K562 (cell line): ENCODE data around the gene GOLIM4. TPM values are rescaled to one million over a fixed set of nuclear protein-coding genes. Genes with fewer than 3 reads are reported as not detected.
A peak's percentile ranks its signal among the peaks of the same experiment; 100 is the strongest.

ENCODE experiments used
- ARHGAP35 ChIP-seq: fragments of 450-650 bp; IDR thresholded peaks from 2 replicates; pipeline ENCODE4 v1.6.1; 2018; ENCODE audit not compliant: partially characterized antibody
- CHD2 ChIP-seq: IDR thresholded peaks from 2 replicates; pipeline ENCODE4 v1.6.1; 2011; ENCODE audit warnings: low read depth, low read length
- DIDO1 ChIP-seq: fragments of 450-650 bp; IDR thresholded peaks from 2 replicates; pipeline ENCODE4 v1.6.1; 2016; ENCODE audit warnings: low read depth, missing biosample characterization, missing genetic modification characterization
- FOXJ3 ChIP-seq: sonication (generic); formaldehyde crosslinking; IDR thresholded peaks from 2 replicates; pipeline ENCODE4 v1.4.0; 2020; ENCODE audit warnings: mild to moderate bottlenecking, missing genetic modification reagents
- FOXM1 ChIP-seq, 2 experiments: fragments of 450-650 bp in 1 of 2; sonication (generic) in 1 of 2; formaldehyde crosslinking in 1 of 2; IDR thresholded peaks; 2 replicates each; pipeline versions ENCODE4 v1.6.1 to v1.9.0; 2017 to 2022; ENCODE audit warnings: low read depth in 2 of 2, mild to moderate bottlenecking in 2 of 2, missing genetic modification reagents in 1 of 2, moderate library complexity in 1 of 2
- HDAC1 ChIP-seq, 2 experiments: fragments of 450-650 bp; IDR thresholded peaks; 2 replicates each; pipeline ENCODE4 v1.6.1; 2016 to 2017; ENCODE audit warnings: inconsistent platforms in 1 of 2, mild to moderate bottlenecking in 1 of 2, moderate library complexity in 1 of 2
- KLF13 ChIP-seq: fragments of 450-650 bp; IDR thresholded peaks from 2 replicates; pipeline ENCODE4 v1.6.1; 2016; ENCODE audit warnings: missing genetic modification characterization, low read depth, mild to moderate bottlenecking, missing compliant biosample characterization, moderate library complexity, borderline replicate concordance
- MAFK ChIP-seq: IDR thresholded peaks from 2 replicates; pipeline ENCODE4 v1.6.1; 2011; ENCODE audit warnings: low read length, improper control_type of control experiment
- MCM3 ChIP-seq: fragments of 450-650 bp; IDR thresholded peaks from 2 replicates; pipeline ENCODE4 v1.6.1; 2016
- MTA1 ChIP-seq: fragments of 450-650 bp; IDR thresholded peaks from 2 replicates; pipeline ENCODE4 v1.6.1; 2017; ENCODE audit warnings: borderline replicate concordance
- NFE2L1 ChIP-seq: fragments of 450-650 bp; IDR thresholded peaks from 2 replicates; pipeline ENCODE4 v1.6.1; 2016; ENCODE audit warnings: missing genetic modification characterization, low read depth, mild to moderate bottlenecking, missing compliant biosample characterization, moderate library complexity, borderline replicate concordance
- NONO ChIP-seq, 2 experiments: fragments of 200-400 bp in 1 of 2; fragments of 450-650 bp in 1 of 2; formaldehyde crosslinking in 1 of 2; IDR thresholded peaks; 2 replicates each; pipeline ENCODE4 v1.6.1; 2017; ENCODE audit warnings: low read depth in 2 of 2, mild to moderate bottlenecking in 2 of 2, moderate library complexity in 2 of 2, low read length in 1 of 2
- POLR2A ChIP-seq: fragments of 450-650 bp; conservative IDR thresholded peaks from 2 replicates; pipeline ENCODE4 v1.6.1; 2016
- RBFOX2 ChIP-seq: fragments of 200-400 bp; formaldehyde crosslinking; IDR thresholded peaks from 2 replicates; pipeline ENCODE4 v1.6.1; 2017; ENCODE audit warnings: low read depth, mild to moderate bottlenecking, low read length, moderate library complexity
- SNRNP70 ChIP-seq: fragments of 200-400 bp; formaldehyde crosslinking; optimal IDR thresholded peaks from 2 replicates; pipeline ENCODE3; 2017; ENCODE audit warnings: low read depth, low read length
- SREBF1 ChIP-seq: fragments of 150-350 bp; IDR thresholded peaks from 2 replicates; pipeline ENCODE4 v1.6.1; 2014; ENCODE audit warnings: antibody characterized with exemption, low read depth, low read length, borderline replicate concordance
- TGIF2 ChIP-seq: sonication (generic); formaldehyde crosslinking; IDR thresholded peaks from 2 replicates; pipeline ENCODE4 v1.8.1; 2022; ENCODE audit warnings: mild to moderate bottlenecking, missing genetic modification reagents, moderate library complexity
- ZBTB7A ChIP-seq: IDR thresholded peaks from 2 replicates; pipeline ENCODE4 v1.6.1; 2011; ENCODE audit warnings: low read depth, mild to moderate bottlenecking, low read length, moderate library complexity, borderline replicate concordance; ENCODE audit not compliant: control insufficient read depth
- ZNF146 ChIP-seq: IDR thresholded peaks from one replicate; pipeline ENCODE4 v1.6.1; 2018; ENCODE audit warnings: missing compliant biosample characterization; ENCODE audit not compliant: unreplicated experiment
- ZNF165 ChIP-seq: fragments of 250-450 bp; sonication (Bioruptor Pico); IDR thresholded peaks from 2 replicates; pipeline ENCODE4 v1.4.0; 2020; ENCODE audit warnings: borderline replicate concordance
- ZNF274 ChIP-seq: IDR thresholded peaks from 2 replicates; pipeline ENCODE4 v1.6.1; 2011; ENCODE audit warnings: low read depth, mild to moderate bottlenecking, low read length, moderate library complexity, borderline replicate concordance
- ZNF561 ChIP-seq: fragments of 450-650 bp; formaldehyde crosslinking; conservative IDR thresholded peaks from 2 replicates; pipeline ENCODE4 v1.4.0; 2020; ENCODE audit warnings: mild to moderate bottlenecking, moderate library complexity
- ZNF830 ChIP-seq: fragments of 250-450 bp; sonication (Bioruptor Pico); IDR thresholded peaks from 2 replicates; pipeline ENCODE4 v1.5.0; 2021; ENCODE audit warnings: mild to moderate bottlenecking
- polyA plus RNA-seq, 8 experiments: library from polyadenylated mRNA; depleted of rRNA in 4 of 8; stranded (reverse) in 5 of 8; unstranded in 3 of 8; fragments of >200 nt; fragmentation: Nextera tagmentation in 2 of 8; fragmentation: Illumina TruSeq in 1 of 8; extraction: Ambion mirVana in 2 of 8; extraction: Trizol in 1 of 8; gene quantifications; 2 replicates each; pipeline versions ENCODE4 v1.2.1 to v1.2.3, GENCODE V29; 2011 to 2014; ENCODE audit warnings: inconsistent platforms in 1 of 8, missing spikeins in 1 of 8
- total RNA-seq, 7 experiments: library from RNA; depleted of rRNA in 6 of 7; stranded (reverse); fragments of >200 nt in 6 of 7; fragmentation: Illumina TruSeq in 2 of 7; extraction: Trizol in 2 of 7; gene quantifications; 2 replicates each; pipeline versions ENCODE4 v1.2.1 to v1.2.3, GENCODE V29; 2011 to 2021; ENCODE audit warnings: low replicate concordance in 1 of 7
- TF ChIP-seq, protein P1 (sequence below), 2 experiments: IDR thresholded peaks; 2 replicates each; pipeline ENCODE4 v1.6.1; 2012; ENCODE audit warnings: improper control_type of control experiment in 2 of 2, low read depth in 2 of 2, low read length in 2 of 2, borderline replicate concordance in 1 of 2
- TF ChIP-seq, protein P2 (sequence below): fragments of 250-450 bp; sonication (Bioruptor Pico); IDR thresholded peaks from 2 replicates; pipeline ENCODE4 v1.8.0; 2021; ENCODE audit warnings: borderline replicate concordance, mild to moderate bottlenecking, moderate library complexity; ENCODE audit not compliant: poor library complexity, severe bottlenecking

GOLIM4 gene
- total and polyA plus RNA-seq, 9 of the 15 experiments (the other 6 are each of a cell fraction or from before 2014, with no cell fraction given), result 9.3 to 39.4 (median 31.0) TPM

DNA sequence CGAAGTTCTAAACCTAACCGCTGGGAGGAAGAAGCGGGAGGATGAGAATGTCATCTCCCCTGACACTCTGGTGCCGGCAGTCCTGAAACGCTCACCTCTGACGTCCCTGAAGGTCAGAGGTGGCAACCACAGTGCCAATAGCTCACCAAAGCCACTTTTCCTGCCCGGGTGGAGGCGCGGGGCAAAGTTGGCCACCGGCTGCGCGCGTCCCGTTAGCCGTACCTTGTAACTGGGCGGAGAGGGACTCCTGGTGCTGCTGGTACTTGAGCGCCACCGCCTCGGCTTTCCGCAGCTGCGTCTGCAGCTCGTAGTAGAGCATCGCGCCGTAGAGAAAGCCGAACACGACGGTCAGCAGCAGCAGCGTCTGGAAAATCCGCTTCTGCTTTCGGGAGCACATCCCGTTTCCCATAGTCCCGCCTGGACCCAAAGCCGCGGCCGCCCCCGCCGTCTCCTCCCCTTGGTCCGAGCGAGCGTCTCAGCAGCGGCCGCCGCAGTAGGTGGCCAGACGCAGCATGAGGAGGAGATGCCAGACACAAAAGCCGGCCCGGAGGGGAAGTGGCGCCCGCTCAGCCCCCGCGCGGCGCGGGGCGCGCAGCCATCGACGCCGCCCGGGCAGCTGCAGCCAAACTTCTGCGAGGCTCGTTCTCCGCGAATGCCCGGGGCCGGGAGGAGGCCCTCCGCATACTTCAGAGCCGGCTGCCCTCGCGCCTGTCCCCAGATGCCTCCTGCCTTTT is 680 bp downstream of the GOLIM4 start (continued):
- TF ChIP-seq MTA1 (no peak), NONO (IDR thresholded peaks at IDR 0.05; ENCODE audit: low read depth in 2 of 2, low read length in 1 of 2) (no peak; a peak in 1 of 4 replicates), KLF13 (tag) (no peak), ZNF165 (no peak), ZBTB7A (no peak), CHD2 (no peak), ZNF146 (CRISPR knock-in tag) (no peak), SNRNP70 (no peak), ZNF274 (no peak), POLR2A (no peak), DIDO1 (tag) (no peak), FOXJ3 (CRISPR knock-in tag) (no peak), ZNF830 (CRISPR knock-in tag) (no peak), SREBF1 (no peak), ZNF561 (CRISPR knock-in tag) (no peak), MAFK (no peak), TGIF2 (CRISPR knock-in tag) (peak; percentile 67; the same call in 1 of the 2 replicates), NFE2L1 (tag) (no peak), ARHGAP35 (no peak), FOXM1 (IDR thresholded peaks at IDR 0.05; ENCODE audit: low read depth) (no peak), FOXM1 (CRISPR knock-in tag; IDR thresholded peaks at IDR 0.05; ENCODE audit: low read depth) (no peak), HDAC1 (IDR thresholded peaks at IDR 0.05) (peak in 1 of 2 experiments; percentile 54; a peak in 1 of 4 replicates), RBFOX2 (no peak), MCM3 (no peak)
- TF ChIP-seq, protein P1, sequence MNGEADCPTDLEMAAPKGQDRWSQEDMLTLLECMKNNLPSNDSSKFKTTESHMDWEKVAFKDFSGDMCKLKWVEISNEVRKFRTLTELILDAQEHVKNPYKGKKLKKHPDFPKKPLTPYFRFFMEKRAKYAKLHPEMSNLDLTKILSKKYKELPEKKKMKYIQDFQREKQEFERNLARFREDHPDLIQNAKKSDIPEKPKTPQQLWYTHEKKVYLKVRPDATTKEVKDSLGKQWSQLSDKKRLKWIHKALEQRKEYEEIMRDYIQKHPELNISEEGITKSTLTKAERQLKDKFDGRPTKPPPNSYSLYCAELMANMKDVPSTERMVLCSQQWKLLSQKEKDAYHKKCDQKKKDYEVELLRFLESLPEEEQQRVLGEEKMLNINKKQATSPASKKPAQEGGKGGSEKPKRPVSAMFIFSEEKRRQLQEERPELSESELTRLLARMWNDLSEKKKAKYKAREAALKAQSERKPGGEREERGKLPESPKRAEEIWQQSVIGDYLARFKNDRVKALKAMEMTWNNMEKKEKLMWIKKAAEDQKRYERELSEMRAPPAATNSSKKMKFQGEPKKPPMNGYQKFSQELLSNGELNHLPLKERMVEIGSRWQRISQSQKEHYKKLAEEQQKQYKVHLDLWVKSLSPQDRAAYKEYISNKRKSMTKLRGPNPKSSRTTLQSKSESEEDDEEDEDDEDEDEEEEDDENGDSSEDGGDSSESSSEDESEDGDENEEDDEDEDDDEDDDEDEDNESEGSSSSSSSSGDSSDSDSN (IDR thresholded peaks at IDR 0.05; ENCODE audit: borderline replicate concordance in 1 of 2, low read depth in 2 of 2, low read length in 2 of 2), result peak; percentile 78 to 86; a peak in 1 of 4 replicates
- TF ChIP-seq, protein P2, sequence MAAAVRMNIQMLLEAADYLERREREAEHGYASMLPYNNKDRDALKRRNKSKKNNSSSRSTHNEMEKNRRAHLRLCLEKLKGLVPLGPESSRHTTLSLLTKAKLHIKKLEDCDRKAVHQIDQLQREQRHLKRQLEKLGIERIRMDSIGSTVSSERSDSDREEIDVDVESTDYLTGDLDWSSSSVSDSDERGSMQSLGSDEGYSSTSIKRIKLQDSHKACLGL (CRISPR knock-in tag), result no peak
